RWPE1 (cell line): ENCODE data around the gene CES2.
"Not testable (repeated sequence)": the region's sequence is repeated elsewhere in the genome, so short reads cannot be mapped to it uniquely, and the experiment has no call there.

Source experiments
- CTCF ChIA-PET: fragments of 350-600 bp; sonication (Branson Sonifier 250); formaldehyde crosslinking; extraction: SDS; loops from one replicate; lab custom pipeline; 2021; lab: Yijun Ruan, JAX
- POLR2A ChIA-PET: fragments of 400-600 bp; formaldehyde crosslinking; extraction: SDS; loops from one replicate; lab custom pipeline; 2020; ENCODE audit warnings: antibody characterized with exemption; ENCODE audit not compliant: low non-redundant PET; lab: Yijun Ruan, JAX
- DNase-seq: peaks from one replicate; pipeline ENCODE4 v3.0.0; 2012; ENCODE audit warnings: low spot score
- H3K27ac ChIP-seq: fragments of 450-650 bp; 2 replicates; pipeline ENCODE4 v1.5.1; 2017
- CTCF ChIP-seq: fragments of 450-650 bp; conservative IDR thresholded peaks from 2 replicates; pipeline ENCODE4 v1.5.1; 2017; ENCODE audit warnings: low read depth, mild to moderate bottlenecking

Gene CES2

GRCh38 chr16:66988197-66988788 is 53.0 kb downstream of the CES2 start, which contains the start of gene CES4A:
Gene CES4A (plus strand): TSS chr16:66988589. CDS start chr16:66988773, 184 bp downstream.
- peak within 1 kb of the TSS; percentile 63 for H3K27ac ChIP-seq
- CTCF ChIA-PET: no interaction called here
- peak; percentile 31 for DNase-seq
- TF ChIP-seq CTCF: no peak
- POLR2A ChIA-PET: no interaction called here

- no peak for TF ChIP-seq CTCF
- no peak for DNase-seq
- H3K27ac ChIP-seq: no peak overlapping the region
- ChIA-PET POLR2A (no interaction called here), CTCF (interaction anchor here (0.5 to 1.4 kb wide), 3 partner anchors 14 to 164 kb away, joined by 3 to 5 read pairs (median 4); no protein-coding TSS in a partner anchor)
Measured at GRCh38 chr16:66991545-66992077, 56.3 kb downstream of the CES2 start.

- POLR2A ChIA-PET, H3K27ac ChIP-seq, DNase-seq: not testable (repeated sequence)
- CTCF ChIA-PET: interaction anchor here (0.7 kb wide), 2 partner anchors 99 to 172 kb away, joined by 3 to 5 read pairs; no protein-coding TSS in a partner anchor
Measured at GRCh38 chr16:66993558-66993957, 58.2 kb downstream of the CES2 start.
